ENCODE measurements around the gene LCN6.

The LCN6 gene

DNA sequence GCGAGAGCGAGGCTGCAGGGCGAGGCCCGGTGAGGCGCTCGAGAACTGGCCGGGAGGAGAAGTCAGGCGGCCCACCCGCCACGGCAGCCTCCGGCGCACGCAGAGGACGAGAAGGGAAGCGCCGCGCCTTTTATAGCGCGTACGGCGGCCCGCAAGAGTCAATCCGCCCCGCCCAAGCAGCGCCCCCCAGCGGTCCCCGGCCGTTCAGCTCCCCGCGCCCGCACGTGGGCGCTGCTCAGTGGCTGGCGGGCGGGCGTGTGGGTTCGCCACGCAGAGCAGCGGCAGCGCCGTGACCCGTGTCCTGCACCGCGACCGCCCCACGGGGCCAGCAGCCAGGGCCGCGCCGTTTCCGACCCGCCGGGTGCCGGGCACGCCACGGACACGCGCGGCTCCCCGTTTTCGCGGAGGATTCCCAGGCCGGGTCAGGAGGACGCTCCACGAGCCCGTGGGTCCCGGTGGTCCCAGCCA is 20.2 kb downstream of the LCN6 start:
- no peak for TF ChIP-seq GATA2 (IDR thresholded peaks at IDR 0.05; ENCODE audit: low read depth, low read length)
- no peak for TF ChIP-seq GATA3 (IDR thresholded peaks at IDR 0.05; ENCODE audit: low read depth, low read length)

DNA sequence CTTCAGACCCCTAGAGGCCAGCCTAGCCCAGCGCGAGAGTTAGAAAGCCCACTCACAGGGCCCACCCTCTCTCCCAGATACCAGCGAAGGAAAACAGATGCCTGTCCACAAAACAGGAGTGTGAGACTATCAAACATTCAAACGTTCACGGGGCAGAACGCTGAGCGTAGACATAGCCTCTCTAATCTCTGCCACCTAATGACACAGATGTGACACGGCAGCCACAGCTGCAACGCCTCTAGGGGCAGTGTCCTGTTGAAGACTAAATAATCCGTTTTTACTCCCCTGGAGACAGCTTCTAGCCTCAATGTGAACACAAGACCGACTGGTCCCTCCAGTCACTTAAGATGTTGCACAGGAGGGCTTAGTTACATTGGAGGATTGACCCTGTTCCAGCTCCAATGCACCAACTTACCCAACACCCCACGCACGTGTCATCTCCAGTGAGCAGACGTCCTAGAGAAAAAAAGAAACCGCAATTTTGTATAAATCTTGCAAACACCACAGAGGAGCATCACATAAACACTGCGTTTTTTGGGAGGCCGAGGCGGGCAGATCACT is 21.6 kb downstream of the LCN6 start:
- TF ChIP-seq GATA3 (IDR thresholded peaks at IDR 0.05; ENCODE audit: low read depth, low read length) (no peak), GATA2 (IDR thresholded peaks at IDR 0.05; ENCODE audit: low read depth, low read length) (no peak)

DNA sequence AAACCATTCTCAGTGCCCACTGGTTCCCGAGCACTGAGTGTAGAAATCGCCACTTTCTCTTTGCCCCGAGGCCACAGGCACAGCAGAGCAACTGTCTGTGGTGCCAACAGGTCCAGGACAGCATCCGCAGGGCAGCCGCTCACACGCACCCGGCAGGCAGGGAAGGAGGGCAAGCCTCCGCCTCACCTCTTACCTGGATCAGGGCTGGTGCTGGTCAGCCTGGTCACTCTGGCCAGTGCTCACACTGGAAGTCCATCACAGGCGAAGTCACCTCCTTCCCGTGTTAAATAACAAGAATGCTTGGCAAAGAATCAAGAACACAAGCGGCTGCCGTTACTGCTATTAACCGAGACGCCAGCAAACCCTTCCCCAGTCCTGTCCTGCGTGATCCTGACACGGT is 22.2 kb downstream of the LCN6 start:
- no peak for TF ChIP-seq GATA3 (IDR thresholded peaks at IDR 0.05; ENCODE audit: low read depth, low read length)
- no peak for TF ChIP-seq GATA2 (IDR thresholded peaks at IDR 0.05; ENCODE audit: low read depth, low read length)

DNA sequence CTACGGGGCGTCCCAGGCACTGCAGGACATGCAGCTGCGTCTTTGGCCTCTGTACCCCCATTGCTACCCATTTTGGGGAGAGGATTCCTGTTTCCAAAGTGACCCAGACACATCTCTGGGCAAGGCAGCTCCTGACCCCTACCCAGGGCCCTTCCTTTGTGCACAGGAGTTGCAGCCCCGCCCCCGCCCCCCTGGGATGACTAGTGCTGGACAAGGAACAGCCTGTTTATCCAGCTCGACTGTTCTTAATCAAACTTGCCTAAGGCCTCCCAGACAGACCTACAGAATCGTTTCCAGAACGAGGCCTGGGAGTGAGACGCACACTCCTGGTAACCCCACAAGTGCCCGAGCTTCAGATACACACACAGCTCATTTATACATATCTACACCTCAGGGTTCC is 22.7 kb downstream of the LCN6 start:
- TF ChIP-seq GATA2 (IDR thresholded peaks at IDR 0.05; ENCODE audit: low read depth, low read length) (no peak), GATA3 (IDR thresholded peaks at IDR 0.05; ENCODE audit: low read depth, low read length) (no peak)

DNA sequence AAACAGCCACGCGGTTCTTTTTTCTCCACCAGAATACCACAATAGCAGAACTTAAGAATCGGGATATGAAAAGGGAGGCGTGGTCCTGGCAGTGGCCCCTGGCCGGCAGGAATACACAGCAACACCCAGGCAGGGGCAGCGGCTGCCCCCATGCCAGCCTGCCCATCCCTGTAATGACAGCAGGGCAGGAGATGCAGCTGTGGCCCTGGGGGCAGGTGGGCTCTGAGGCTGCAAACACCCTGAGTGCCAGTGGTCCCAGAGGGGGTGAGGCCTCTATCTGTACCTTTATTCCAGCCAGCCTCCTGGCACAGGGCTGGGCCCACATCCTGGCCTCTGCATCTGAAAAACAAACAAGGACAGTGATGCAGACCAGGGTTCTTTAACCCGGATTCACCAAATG is 23.6 kb downstream of the LCN6 start:
- TF ChIP-seq GATA2 (IDR thresholded peaks at IDR 0.05; ENCODE audit: low read depth, low read length): no peak
- no peak for TF ChIP-seq GATA3 (IDR thresholded peaks at IDR 0.05; ENCODE audit: low read depth, low read length)

DNA sequence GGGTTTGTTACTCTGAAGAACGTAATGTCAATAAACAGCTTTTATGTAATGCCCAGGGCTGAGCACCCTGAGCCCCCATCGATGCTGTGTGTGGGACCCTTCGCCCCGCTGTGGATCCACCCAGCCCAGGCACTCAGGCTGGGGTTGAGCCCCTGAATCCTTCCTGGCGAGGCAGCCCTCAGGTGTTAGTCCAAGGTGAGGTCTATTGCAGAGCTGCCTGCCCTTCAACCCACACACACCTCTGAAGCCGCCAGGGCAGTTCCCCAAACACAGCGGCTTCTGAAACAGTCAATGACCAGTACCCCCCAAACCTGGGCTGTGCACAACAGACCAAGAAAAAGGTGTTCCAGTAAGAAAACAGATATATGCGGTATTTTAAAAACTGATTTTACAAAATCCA is 24.3 kb downstream of the LCN6 start:
- no peak for TF ChIP-seq GATA3 (IDR thresholded peaks at IDR 0.05; ENCODE audit: low read depth, low read length)
- TF ChIP-seq GATA2 (IDR thresholded peaks at IDR 0.05; ENCODE audit: low read depth, low read length): no peak

DNA sequence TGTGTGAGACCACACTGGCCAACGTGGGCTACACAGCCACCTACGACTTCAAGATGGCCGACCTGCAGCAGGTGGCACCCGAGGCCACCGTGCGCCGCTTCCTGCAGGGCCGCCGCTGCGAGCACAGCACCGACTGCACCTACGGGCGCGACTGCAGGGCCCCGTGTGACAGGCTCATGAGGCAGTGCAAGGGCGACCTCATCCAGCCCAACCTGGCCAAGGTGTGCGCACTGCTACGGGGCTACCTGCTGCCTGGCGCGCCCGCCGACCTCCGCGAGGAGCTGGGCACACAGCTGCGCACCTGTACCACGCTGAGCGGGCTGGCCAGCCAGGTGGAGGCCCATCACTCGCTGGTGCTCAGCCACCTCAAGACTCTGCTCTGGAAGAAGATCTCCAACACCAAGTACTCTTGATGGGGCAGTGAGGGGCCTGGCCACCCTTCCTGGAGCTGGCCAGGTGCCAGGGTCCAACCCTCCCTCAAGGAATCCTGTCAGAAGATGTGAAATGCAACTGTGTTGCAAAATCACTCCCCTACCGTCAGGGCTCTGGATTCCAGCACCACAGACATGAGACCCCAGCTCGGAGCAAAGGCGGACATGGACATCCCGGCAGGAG is 24.9 kb downstream of the LCN6 start:
- no peak for TF ChIP-seq GATA2 (IDR thresholded peaks at IDR 0.05; ENCODE audit: low read depth, low read length)
- no peak for TF ChIP-seq GATA3 (IDR thresholded peaks at IDR 0.05; ENCODE audit: low read depth, low read length)

DNA sequence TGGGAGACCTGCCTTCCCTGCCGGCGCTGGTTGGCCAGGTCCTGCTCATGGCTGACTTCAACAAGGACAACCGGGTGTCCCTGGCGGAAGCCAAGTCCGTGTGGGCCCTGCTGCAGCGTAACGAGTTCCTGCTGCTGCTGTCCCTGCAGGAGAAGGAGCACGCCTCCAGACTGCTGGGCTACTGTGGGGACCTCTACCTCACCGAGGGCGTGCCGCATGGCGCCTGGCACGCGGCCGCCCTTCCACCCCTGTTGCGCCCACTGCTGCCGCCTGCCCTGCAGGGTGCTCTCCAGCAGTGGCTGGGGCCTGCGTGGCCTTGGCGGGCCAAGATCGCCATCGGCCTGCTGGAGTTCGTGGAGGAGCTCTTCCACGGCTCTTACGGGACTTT is 25.4 kb downstream of the LCN6 start:
- TF ChIP-seq GATA2 (IDR thresholded peaks at IDR 0.05; ENCODE audit: low read depth, low read length) (no peak), GATA3 (IDR thresholded peaks at IDR 0.05; ENCODE audit: low read depth, low read length) (no peak)

DNA sequence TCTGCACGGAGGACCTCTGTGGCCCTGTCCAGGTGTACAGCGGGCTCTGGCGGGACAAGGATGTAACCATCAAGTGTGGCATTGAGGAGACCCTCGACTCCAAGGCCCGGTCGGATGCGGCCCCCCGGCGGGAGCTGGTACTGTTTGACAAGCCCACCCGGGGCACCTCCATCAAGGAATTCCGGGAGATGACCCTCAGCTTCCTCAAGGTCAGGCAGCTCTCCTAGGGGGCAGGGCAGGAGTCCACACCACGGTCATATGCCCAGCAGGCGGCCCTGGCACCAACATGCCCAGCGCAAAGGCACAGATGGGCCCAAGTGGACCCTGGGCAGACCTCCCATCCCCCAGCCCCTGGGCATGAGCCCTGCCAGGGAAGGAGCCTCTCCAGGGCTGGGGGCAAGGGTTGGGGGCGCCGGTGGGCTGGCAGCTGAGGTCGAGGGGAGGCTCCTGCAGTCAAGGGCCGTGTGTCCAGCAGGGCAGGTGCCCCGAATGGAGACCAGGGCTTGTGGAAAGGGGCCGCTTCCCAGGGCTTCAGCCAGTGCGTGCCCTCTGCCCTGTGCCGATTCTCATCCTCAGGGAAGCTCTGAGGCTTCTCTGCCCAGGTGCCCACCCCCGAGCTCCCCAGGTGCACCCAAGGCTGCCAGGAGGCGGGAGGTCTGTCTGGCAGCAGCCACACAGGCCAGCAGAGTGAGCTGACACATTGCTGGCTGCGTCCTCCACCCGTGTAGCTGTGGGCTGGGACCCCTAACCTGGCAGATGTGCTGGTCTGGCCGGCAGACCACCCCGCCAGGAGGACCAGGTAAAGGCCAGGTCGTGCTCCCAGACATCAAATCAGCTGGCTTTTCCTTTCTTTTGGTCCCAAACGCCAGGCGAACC is 26.0 kb downstream of the LCN6 start:
- TF ChIP-seq GATA2 (IDR thresholded peaks at IDR 0.05; ENCODE audit: low read depth, low read length) (no peak), GATA3 (IDR thresholded peaks at IDR 0.05; ENCODE audit: low read depth, low read length) (no peak)

DNA sequence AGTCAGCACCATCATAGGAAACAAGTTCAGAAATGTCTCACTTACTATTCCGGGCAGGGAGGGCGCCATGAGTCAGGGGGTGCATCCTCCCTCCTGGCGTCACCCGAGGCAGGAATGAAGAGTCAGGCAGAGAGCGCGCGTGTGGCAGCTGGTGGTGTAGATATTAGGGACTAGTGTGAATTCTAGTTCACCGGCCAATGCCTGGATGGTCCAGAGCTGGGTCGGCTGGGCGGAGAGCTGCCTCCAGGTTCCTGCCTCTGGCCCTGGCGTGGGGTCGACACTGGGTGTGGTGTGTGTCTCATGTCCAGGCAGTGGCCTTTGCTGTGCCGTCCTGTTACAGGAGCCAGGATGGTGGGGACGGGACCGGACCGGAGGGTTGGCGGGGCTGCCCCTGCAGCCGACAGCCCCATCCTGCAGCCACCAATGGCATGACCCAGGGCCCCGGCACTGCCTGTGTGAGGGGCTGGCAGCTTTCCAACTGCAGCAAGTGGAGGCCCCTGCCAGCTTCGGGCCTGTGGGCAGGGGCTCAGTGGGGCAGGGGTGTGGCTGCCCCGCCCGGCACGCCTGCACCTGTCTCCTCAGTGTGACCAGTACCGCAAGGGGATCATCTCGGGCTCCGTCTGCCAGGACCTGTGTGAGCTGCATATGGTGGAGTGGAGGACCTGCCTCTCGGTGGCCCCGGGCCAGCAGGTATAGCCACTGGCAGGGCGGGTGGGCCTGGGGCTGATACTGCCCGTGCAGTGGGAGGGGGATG is 26.8 kb downstream of the LCN6 start:
- TF ChIP-seq GATA2 (IDR thresholded peaks at IDR 0.05; ENCODE audit: low read depth, low read length) (no peak), GATA3 (IDR thresholded peaks at IDR 0.05; ENCODE audit: low read depth, low read length) (no peak)

DNA sequence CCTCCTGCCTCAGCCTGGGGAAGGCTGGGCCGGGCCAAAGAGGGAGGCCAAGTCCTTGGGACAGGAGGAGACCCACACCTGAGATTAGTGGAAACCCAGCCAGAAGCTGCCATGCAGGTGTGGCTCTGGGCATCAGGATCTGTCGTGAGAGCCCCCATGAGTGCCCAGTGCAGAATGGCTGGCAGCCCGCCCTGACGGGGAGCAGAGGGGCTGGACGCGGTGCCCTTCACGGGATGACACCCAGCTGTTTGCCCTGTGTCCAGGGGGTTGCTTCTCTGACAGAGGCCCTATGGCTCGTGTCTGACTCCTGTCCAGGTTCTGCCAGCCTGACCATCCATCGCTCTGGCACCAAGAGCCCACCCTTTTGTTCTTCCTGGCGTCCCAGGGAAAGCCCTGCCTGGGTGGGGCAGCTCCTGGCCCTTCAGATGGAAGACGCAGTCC is 27.4 kb downstream of the LCN6 start:
- TF ChIP-seq GATA2 (IDR thresholded peaks at IDR 0.05; ENCODE audit: low read depth, low read length): no peak
- no peak for TF ChIP-seq GATA3 (IDR thresholded peaks at IDR 0.05; ENCODE audit: low read depth, low read length)

DNA sequence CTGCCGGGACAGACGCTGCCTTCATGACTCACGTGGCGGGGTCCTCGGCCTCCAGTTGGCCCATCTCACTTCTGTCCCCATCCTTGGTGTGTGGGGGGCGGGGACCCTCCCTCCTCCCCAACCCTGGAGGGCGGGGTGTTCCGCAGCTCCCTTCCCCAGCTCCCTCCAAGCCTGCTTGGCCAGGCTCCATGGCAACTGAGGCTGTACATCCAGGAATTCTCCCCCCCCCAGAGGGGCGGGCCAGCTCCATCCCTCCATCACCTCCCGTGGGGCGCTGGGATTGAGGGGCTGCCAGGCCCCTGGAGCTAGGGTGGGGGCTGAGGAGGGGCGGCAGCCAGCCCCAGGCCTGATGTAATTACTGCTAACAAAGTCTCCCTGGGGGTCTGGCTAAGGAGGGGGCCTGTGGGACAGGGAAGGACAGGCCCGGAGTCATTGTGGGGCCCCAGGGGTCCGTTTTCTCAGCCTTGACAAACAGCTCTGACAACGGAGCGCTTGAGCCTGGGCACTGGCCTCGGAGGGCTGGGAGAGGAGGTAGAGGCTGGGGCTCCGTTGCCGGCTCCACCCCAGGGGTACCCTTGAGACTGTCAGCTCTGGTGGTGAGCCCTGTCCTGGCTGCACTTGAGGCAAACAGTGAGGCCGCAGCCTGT is 28.0 kb downstream of the LCN6 start:
- no peak for TF ChIP-seq GATA2 (IDR thresholded peaks at IDR 0.05; ENCODE audit: low read depth, low read length)
- TF ChIP-seq GATA3 (IDR thresholded peaks at IDR 0.05; ENCODE audit: low read depth, low read length): no peak

DNA sequence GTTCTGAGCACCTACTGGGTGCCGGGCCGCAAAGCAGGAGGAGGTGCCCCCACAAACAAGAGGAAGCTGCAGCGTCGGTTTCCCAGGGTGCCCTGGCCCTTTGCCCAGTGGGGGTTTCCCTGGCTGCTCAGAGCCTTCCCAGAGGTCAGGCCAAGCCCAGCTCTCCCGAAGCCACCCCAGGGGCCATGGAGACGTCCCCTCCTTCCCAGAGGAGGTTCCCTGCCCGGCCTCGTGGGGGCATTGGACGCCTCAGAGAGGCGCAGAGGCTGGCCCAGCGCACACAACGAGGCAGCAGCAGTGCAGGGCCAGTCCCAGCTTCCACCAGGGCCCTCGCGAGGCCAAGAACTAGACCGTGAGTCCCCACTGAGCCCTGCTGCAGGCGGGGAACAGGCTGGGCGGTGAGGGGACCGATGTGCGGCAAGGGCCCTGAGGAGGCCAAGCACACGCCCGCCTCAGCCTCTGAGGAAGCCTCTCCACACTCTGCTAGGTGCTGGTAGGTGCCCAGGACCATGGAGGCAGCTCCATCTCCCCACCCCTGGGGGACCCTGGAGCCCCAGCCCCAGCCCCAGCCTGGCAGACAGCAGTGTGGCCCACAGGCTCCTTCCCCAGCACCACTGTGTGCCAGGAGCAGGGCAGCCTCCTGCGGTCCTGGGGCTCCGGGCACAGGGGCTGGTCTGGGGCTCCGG is 29.0 kb downstream of the LCN6 start:
- TF ChIP-seq GATA2 (IDR thresholded peaks at IDR 0.05; ENCODE audit: low read depth, low read length): no peak
- TF ChIP-seq GATA3 (IDR thresholded peaks at IDR 0.05; ENCODE audit: low read depth, low read length): no peak
